HepG2 (cell line): ENCODE data around the gene NUP62. TPM values are rescaled to one million over a fixed set of nuclear protein-coding genes. Genes with fewer than 3 reads are reported as not detected.

Experiments used
- ATAC-seq: fragments of 200-7000 bp; cut with Tn5 transposase; 3 replicates; pipeline ENCODE4 v1.9.1; 2020; ENCODE audit warnings: mild to moderate bottlenecking, moderate library complexity
- BruUV-seq: library from RNA; stranded (reverse); fragments of 400-500 nt; replicated peaks from 2 replicates; lab custom pipeline; 2021; lab: Mats Ljungman, UMichigan
- CTCF ChIA-PET: fragments of 300-600 bp; formaldehyde crosslinking; extraction: SDS; loops from one replicate; lab custom pipeline; 2021; ENCODE audit warnings: low total read pairs, inconsistent platforms, low intra/inter-chr PET ratio; lab: Yijun Ruan, JAX
- POLR2A ChIA-PET: fragments of 350-600 bp; sonication (Branson Sonifier 250); formaldehyde crosslinking; loops from one replicate; lab custom pipeline; 2020; ENCODE audit warnings: antibody characterized with exemption, inconsistent platforms; lab: Yijun Ruan, JAX
- DNase-seq: peaks from one replicate; pipeline ENCODE4 v3.0.0-alpha.2; 2015; ENCODE audit warnings: low spot score
- FAIRE-seq: peaks from 3 replicates; lab custom pipeline; 2011; peaks lifted over from hg19 to GRCh38; lab: Jason Lieb, UNC
- H2AFZ ChIP-seq: one replicate; pipeline ENCODE4 v1.6.1; 2011; ENCODE audit warnings: low read length, inconsistent platforms
- H3K27ac ChIP-seq: fragments of 300-600 bp; 3 replicates; pipeline ENCODE4 v1.8.0; 2011; ENCODE audit warnings: mixed run types, mild to moderate bottlenecking, mixed read lengths, low read length, inconsistent platforms; ENCODE audit not compliant: insufficient read depth; ENCODE audit errors: extremely low read length
- H3K27me3 ChIP-seq, 2 experiments: fragments of 200-600 bp in 1 of 2; 2 replicates in 1 of 2; 3 replicates in 1 of 2; pipeline versions ENCODE4 v1.6.0 to v1.8.0; 2011; ENCODE audit warnings: low read length in 2 of 2, mild to moderate bottlenecking in 2 of 2, moderate library complexity in 2 of 2, inconsistent platforms in 1 of 2; ENCODE audit not compliant: insufficient read depth in 2 of 2, control insufficient read depth in 1 of 2
- H3K36me3 ChIP-seq, 2 experiments: fragments of 200-600 bp in 1 of 2; replicated peaks in 1 of 2; 2 replicates in 1 of 2; 3 replicates in 1 of 2; pipeline versions ENCODE4 v1.5.1 to v1.8.0; 2011; ENCODE audit warnings: low read length in 2 of 2, inconsistent platforms in 1 of 2; ENCODE audit not compliant: insufficient read depth in 2 of 2, control insufficient read depth in 1 of 2
- H3K4me1 ChIP-seq: 2 replicates; pipeline ENCODE4 v1.5.1; 2012; ENCODE audit warnings: low read length, inconsistent platforms; ENCODE audit not compliant: insufficient read depth
- H3K4me2 ChIP-seq: 2 replicates; pipeline ENCODE4 v1.6.0; 2011; ENCODE audit warnings: low read depth, low read length, inconsistent platforms
- H3K4me3 ChIP-seq, 3 experiments: fragments of 200-600 bp in 1 of 3; sonication (generic), shearing (Covaris generic) in 1 of 3; replicated peaks in 1 of 3; 2 replicates each; pipeline ENCODE4 v1.5.1; 2011 to 2016; ENCODE audit warnings: low read length in 3 of 3, inconsistent platforms in 2 of 3, low read depth in 2 of 3, mild to moderate bottlenecking in 2 of 3, control low read depth in 1 of 3, mixed read lengths in 1 of 3; ENCODE audit not compliant: insufficient read depth in 1 of 3
- H3K79me2 ChIP-seq: one replicate; pipeline ENCODE4 v1.6.1; 2011; ENCODE audit warnings: low read length, inconsistent platforms; ENCODE audit not compliant: insufficient read depth
- H3K9ac ChIP-seq: 2 replicates; pipeline ENCODE4 v1.6.0; 2011; ENCODE audit warnings: mild to moderate bottlenecking, low read depth, low read length, inconsistent platforms; ENCODE audit not compliant: insufficient read depth
- H3K9me3 ChIP-seq: 2 replicates; pipeline ENCODE4 v1.5.1; 2012; ENCODE audit warnings: mild to moderate bottlenecking, low read length
- H4K20me1 ChIP-seq: 2 replicates; pipeline ENCODE4 v1.6.0; 2011; ENCODE audit warnings: inconsistent platforms, mild to moderate bottlenecking, low read length, moderate library complexity; ENCODE audit not compliant: insufficient read depth
- ISL2 ChIP-seq: sonication (generic); formaldehyde crosslinking; IDR thresholded peaks from 2 replicates; pipeline ENCODE4 v1.5.0; 2020; ENCODE audit warnings: missing genetic modification reagents
- NFAT5 ChIP-seq: sonication (generic); formaldehyde crosslinking; IDR thresholded peaks from 2 replicates; pipeline ENCODE4 v1.4.0; 2020; ENCODE audit warnings: missing genetic modification reagents
- POLR2A ChIP-seq, 2 experiments: IDR thresholded peaks; 2 replicates each; pipeline ENCODE4 v1.6.1; 2011; ENCODE audit warnings: low read depth in 2 of 2, low read length in 2 of 2, mild to moderate bottlenecking in 1 of 2, moderate library complexity in 1 of 2; ENCODE audit not compliant: insufficient read depth in 1 of 2
- STAT5B ChIP-seq: sonication (generic); formaldehyde crosslinking; IDR thresholded peaks from 2 replicates; pipeline ENCODE4 v1.4.0; 2020; ENCODE audit warnings: missing genetic modification reagents
- TBL1XR1 ChIP-seq: fragments of 150-350 bp; IDR thresholded peaks from 2 replicates; pipeline ENCODE4 v1.6.1; 2014; ENCODE audit warnings: borderline replicate concordance, low read length; ENCODE audit not compliant: partially characterized antibody
- ZNF275 ChIP-seq: sonication (generic); formaldehyde crosslinking; IDR thresholded peaks from 2 replicates; pipeline ENCODE4 v1.8.0; 2022; ENCODE audit warnings: missing genetic modification reagents, mild to moderate bottlenecking, inconsistent platforms, borderline replicate concordance
- WGBS: methylation state at CpG from one replicate; pipeline ENCODE4 v1.1.6; 2017; ENCODE audit warnings: low lambda C conversion rate; 5-methylcytosine and 5-hydroxymethylcytosine counted together
- in situ Hi-C: cut with HindIII; loops from 2 replicates; pipeline ENCODE4 v1.10.0; 2017; ENCODE audit warnings: low pct_unique_long_range_greater_than_20kb; ENCODE audit not compliant: extremely low pct_ligation_motif_present
- intact Hi-C: fragments of 100-400 bp; cut with micrococcal nuclease; formaldehyde crosslinking; loops from one replicate; pipeline ENCODE4 v1.10.0; 2022; ENCODE audit not compliant: unreplicated experiment
- polyA plus RNA-seq, 8 experiments: library from polyadenylated mRNA; depleted of rRNA in 3 of 8; stranded (reverse) in 7 of 8; unstranded in 1 of 8; fragments of >200 nt; fragmentation: Illumina TruSeq in 4 of 8; extraction: Trizol in 4 of 8; gene quantifications; 2 replicates each; pipeline versions ENCODE4 v1.2.1 to v1.2.3, GENCODE V29; 2011 to 2016; ENCODE audit warnings: low read depth in 4 of 8, missing spikeins in 1 of 8, mixed read lengths in 1 of 8; ENCODE audit not compliant: insufficient read depth in 1 of 8
- total RNA-seq, 5 experiments: library from RNA; depleted of rRNA; stranded (reverse); fragments of >200 nt; fragmentation: Illumina TruSeq; extraction: Trizol; gene quantifications; 2 replicates each; pipeline ENCODE4 v1.2.3, GENCODE V29; 2016; ENCODE audit warnings: low read depth in 1 of 5

Gene NUP62
- total and polyA plus RNA-seq, 2 of the 13 experiments (the other 11 are each of a cell fraction or from before 2014, with no cell fraction given), result 16.5 to 41.5 TPM

DNA sequence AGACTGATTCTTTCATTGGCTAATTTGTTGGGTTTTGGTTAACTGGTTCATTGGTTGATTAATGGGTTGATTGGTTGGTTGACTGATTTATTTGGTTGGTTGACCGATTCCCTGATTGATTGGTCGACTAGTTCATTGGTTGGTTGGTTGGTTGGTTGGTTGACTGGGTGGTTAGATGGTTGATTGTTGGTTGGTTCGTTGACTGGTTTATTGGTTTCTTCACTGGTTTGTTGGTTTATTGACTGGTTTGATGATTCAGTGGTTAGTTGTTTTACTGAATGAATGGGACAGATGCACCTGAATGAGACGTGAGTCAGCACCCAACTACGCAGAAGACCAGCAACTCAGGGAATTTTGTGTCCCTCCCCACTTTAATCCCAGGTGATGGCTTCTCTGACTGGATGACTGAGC lies 2.7 kb upstream of the NUP62 start (continued):
- TF ChIP-seq NFAT5 (CRISPR knock-in tag) (no peak), STAT5B (CRISPR knock-in tag) (no peak), POLR2A (IDR thresholded peaks at IDR 0.05; ENCODE audit: insufficient read depth in 1 of 2, low read depth in 2 of 2, low read length in 2 of 2) (no peak), TBL1XR1 (no peak)

DNA sequence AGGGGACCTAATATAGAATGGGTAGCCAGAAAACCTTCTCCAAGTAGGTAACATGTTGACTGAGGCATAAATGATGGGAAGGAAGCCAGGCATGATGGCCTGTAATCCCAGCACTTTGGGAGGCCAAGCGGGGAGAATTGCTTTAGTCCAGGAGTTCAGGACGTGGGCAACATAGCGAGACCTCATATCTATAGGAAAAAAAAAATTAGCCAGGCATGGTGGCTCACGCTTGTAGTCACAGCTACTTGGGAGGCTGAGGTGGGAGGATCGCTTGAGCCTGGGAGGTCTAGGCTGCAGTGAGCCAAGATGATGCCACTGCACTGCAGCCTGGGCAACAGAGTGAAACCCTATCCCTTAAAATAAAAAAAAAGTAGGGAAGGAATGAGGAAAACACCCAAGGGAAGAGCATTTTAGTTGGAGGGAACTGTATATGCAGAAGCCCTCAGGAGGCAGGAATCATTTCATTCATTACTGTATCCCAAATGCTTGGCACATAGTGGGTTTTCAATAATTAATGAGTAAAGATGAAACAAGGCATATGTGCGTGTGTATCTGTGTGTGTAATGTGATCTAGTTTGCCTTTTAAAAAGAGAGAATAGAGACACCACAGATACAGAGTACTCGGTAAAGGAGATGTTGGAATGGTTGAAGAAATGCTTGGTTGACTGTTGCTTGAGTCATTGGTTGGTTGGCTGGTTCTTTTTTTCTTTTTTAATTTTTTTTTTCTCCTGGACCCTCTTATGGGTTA lies 2.2 kb upstream of the NUP62 start:
- no peak for FAIRE-seq
- no peak overlapping the region for H3K4me2 ChIP-seq
- TF ChIP-seq ISL2, result no peak
- TF ChIP-seq ZNF275 (CRISPR knock-in tag), result no peak
- TF ChIP-seq, all 625 proteins: peak for 0
- no peak overlapping the region for H2AFZ ChIP-seq
- H3K9me3 ChIP-seq, result no peaks in the 10 kb centered on the region
- no peak overlapping the region for H3K27ac ChIP-seq
- H3K4me3 ChIP-seq, result no peak overlapping the region
- H3K9ac ChIP-seq, result no peak overlapping the region
- H3K79me2 ChIP-seq, result peaks cover 26% of the 10 kb centered on the region
- H3K4me1 ChIP-seq, result peaks cover 25% of the 10 kb centered on the region
- H3K27me3 ChIP-seq, result no peaks in the 10 kb centered on the region; a peak in 1 of 5 replicates
- no peaks in the 10 kb centered on the region for H4K20me1 ChIP-seq
- BruUV-seq, result TSS peak; percentile 41
- ATAC-seq (no peak), DNase-seq (no peak)
- 97% methylated on average over 7 of the region's 7 CpGs for WGBS
- intact Hi-C loops (no loop called here), in situ Hi-C loops (no loop called here)
- ChIA-PET POLR2A (interaction anchor here (3.0 kb wide), 1 partner anchor 18 kb away, joined by 17 read pairs; no protein-coding TSS in a partner anchor), CTCF (no interaction called here)
- peaks cover 6 to 13% of the 10 kb centered on the region in 2 experiments; a peak in 4 of 5 replicates for H3K36me3 ChIP-seq
